Osteoblast (primary cell): ENCODE results near the gene ATXN7L1. TPM values are rescaled to one million over a fixed set of nuclear protein-coding genes. Genes with fewer than 3 reads are reported as not detected.

Source experiments
- DNase-seq: peaks from one replicate; pipeline ENCODE4 v3.0.0; 2011; ENCODE audit warnings: low spot score, mixed read lengths; ENCODE audit not compliant: insufficient read length; ENCODE audit errors: missing footprints
- H2AFZ ChIP-seq: 2 replicates; pipeline ENCODE4 v1.6.0; 2011; ENCODE audit warnings: mild to moderate bottlenecking, low read length
- H3K27ac ChIP-seq: 2 replicates; pipeline ENCODE4 v1.5.1; 2011; ENCODE audit warnings: mild to moderate bottlenecking, low read depth, low read length, moderate library complexity
- H3K27me3 ChIP-seq: 2 replicates; pipeline ENCODE4 v1.6.0; 2012; ENCODE audit warnings: mild to moderate bottlenecking, control low read depth, inconsistent platforms, low read length, moderate library complexity; ENCODE audit not compliant: insufficient read depth
- H3K36me3 ChIP-seq: 2 replicates; pipeline ENCODE4 v1.5.1; 2011; ENCODE audit warnings: mild to moderate bottlenecking, low read length, control low read depth, moderate library complexity; ENCODE audit not compliant: insufficient read depth
- H3K4me1 ChIP-seq: 2 replicates; pipeline ENCODE4 v1.5.1; 2011; ENCODE audit warnings: mild to moderate bottlenecking, low read length, control low read depth, moderate library complexity; ENCODE audit not compliant: insufficient read depth
- H3K4me2 ChIP-seq: 2 replicates; pipeline ENCODE4 v1.6.0; 2011; ENCODE audit warnings: mild to moderate bottlenecking, low read length; ENCODE audit not compliant: insufficient read depth
- H3K4me3 ChIP-seq: fragments of 200-600 bp; sonication (generic); 3 replicates; pipeline ENCODE4 v1.5.1; 2012; ENCODE audit warnings: mild to moderate bottlenecking, low read length, inconsistent platforms; ENCODE audit not compliant: insufficient read depth
- H3K79me2 ChIP-seq: 2 replicates; pipeline ENCODE4 v1.6.0; 2012; ENCODE audit warnings: mild to moderate bottlenecking, low read length, control low read depth, inconsistent platforms; ENCODE audit not compliant: insufficient read depth
- H3K9me3 ChIP-seq: 2 replicates; pipeline ENCODE4 v1.5.1; 2011; ENCODE audit warnings: low read depth, low read length, control low read depth
- H4K20me1 ChIP-seq: 2 replicates; pipeline ENCODE4 v1.6.0; 2012; ENCODE audit warnings: mild to moderate bottlenecking, low read length, control low read depth; ENCODE audit not compliant: insufficient read depth
- total RNA-seq: library from RNA; depleted of rRNA; stranded (reverse); fragments of >200 nt; gene quantifications from 2 replicates; pipeline ENCODE4 v1.2.3, GENCODE V29; 2012
- TF ChIP-seq, protein P1 (sequence below): IDR thresholded peaks from 2 replicates; pipeline ENCODE4 v1.5.1; 2011; ENCODE audit warnings: mild to moderate bottlenecking, low read depth, low read length, moderate library complexity; ENCODE audit errors: extremely low read depth

The ATXN7L1 gene
- total RNA-seq, 1 donor, result 9.0 TPM

DNA sequence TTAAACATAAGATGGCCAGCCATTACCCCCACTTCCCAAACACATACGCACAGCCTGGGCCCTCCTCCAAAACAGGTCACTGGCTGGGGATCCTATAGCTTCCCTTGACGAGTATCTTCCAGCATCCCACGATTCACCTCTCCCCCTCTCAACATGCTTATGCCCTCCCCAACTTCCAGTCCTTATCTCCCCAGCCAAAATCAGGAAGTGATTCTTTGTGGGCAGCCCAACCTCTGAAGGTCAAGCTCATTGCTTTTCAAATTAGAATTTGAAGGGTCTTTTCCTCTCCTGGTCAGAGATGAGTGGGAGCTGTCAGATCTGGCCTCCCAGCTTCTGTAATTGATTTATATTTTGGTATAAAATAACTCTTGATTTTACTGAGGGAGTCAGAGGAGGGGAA is 133.6 kb downstream of the ATXN7L1 start:
- peaks cover 26% of the 10 kb centered on the region for H4K20me1 ChIP-seq
- TF ChIP-seq, protein P1, sequence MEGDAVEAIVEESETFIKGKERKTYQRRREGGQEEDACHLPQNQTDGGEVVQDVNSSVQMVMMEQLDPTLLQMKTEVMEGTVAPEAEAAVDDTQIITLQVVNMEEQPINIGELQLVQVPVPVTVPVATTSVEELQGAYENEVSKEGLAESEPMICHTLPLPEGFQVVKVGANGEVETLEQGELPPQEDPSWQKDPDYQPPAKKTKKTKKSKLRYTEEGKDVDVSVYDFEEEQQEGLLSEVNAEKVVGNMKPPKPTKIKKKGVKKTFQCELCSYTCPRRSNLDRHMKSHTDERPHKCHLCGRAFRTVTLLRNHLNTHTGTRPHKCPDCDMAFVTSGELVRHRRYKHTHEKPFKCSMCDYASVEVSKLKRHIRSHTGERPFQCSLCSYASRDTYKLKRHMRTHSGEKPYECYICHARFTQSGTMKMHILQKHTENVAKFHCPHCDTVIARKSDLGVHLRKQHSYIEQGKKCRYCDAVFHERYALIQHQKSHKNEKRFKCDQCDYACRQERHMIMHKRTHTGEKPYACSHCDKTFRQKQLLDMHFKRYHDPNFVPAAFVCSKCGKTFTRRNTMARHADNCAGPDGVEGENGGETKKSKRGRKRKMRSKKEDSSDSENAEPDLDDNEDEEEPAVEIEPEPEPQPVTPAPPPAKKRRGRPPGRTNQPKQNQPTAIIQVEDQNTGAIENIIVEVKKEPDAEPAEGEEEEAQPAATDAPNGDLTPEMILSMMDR, result no peak
- no peak overlapping the region for H3K4me2 ChIP-seq
- H2AFZ ChIP-seq, result no peak overlapping the region
- H3K27ac ChIP-seq, result no peak overlapping the region
- H3K27me3 ChIP-seq, result no peaks in the 10 kb centered on the region
- no peaks in the 10 kb centered on the region for H3K9me3 ChIP-seq
- H3K36me3 ChIP-seq, result no peaks in the 10 kb centered on the region
- DNase-seq, result peak; percentile 36
- no peaks in the 10 kb centered on the region for H3K79me2 ChIP-seq
- H3K4me1 ChIP-seq, result no peaks in the 10 kb centered on the region
- no peak overlapping the region for H3K4me3 ChIP-seq

DNA sequence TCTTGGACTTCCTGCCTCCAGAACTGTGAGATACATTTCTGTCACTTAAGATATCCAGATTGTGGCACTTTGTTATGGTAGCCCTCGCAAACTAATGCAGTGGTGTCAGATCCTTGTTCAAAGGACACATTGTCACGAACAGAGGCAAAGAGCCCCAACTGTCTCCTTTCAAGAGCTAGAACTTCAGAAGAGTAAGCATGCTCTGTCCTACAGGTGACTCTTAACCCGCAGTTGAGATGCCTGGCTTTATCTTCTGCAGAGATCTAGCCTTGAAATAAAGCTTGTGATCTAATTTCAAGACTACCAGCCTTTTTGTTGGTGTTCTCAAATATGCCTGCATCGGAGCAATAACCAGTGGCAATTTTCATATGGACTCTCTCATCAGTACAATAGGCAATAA is 134.4 kb downstream of the ATXN7L1 start:
- H3K4me1 ChIP-seq, result no peaks in the 10 kb centered on the region
- no peaks in the 10 kb centered on the region for H3K9me3 ChIP-seq
- H3K27ac ChIP-seq, result no peak overlapping the region
- H3K4me2 ChIP-seq, result no peak overlapping the region
- no peak overlapping the region for H2AFZ ChIP-seq
- no peaks in the 10 kb centered on the region for H3K27me3 ChIP-seq
- no peaks in the 10 kb centered on the region for H3K79me2 ChIP-seq
- no peaks in the 10 kb centered on the region for H3K36me3 ChIP-seq
- no peak for DNase-seq
- peaks cover 26% of the 10 kb centered on the region for H4K20me1 ChIP-seq
- H3K4me3 ChIP-seq, result no peak overlapping the region
- TF ChIP-seq, protein P1, result no peak

DNA sequence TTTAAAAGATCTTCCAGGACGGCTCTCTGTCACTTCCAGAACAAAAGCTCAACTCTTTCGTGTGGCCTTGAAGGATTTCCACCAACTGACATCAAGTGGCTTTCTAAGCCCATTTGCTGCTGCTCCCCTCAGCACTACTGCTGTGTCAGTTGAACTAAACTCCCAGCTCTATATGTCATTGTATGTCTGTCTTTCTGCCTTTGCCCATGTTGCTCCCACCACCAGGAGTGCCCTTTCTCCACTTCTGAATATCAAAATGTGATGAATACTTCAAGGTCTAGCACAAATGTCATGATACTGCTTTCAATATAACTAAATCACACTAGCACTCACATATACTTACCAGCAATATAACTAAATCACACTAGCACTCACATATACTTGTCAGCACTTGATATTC is 138.3 kb downstream of the ATXN7L1 start:
- Histone ChIP-seq H3K36me3 (no peaks in the 10 kb centered on the region), H3K4me3 (no peak overlapping the region), H2AFZ (no peak overlapping the region), H3K9me3 (no peaks in the 10 kb centered on the region), H3K27ac (no peak overlapping the region), H3K79me2 (no peaks in the 10 kb centered on the region), H3K4me2 (no peak overlapping the region), H3K4me1 (no peaks in the 10 kb centered on the region), H3K27me3 (no peaks in the 10 kb centered on the region), H4K20me1 (peaks cover 20% of the 10 kb centered on the region)
- TF ChIP-seq, protein P1, result no peak
- DNase-seq, result no peak

DNA sequence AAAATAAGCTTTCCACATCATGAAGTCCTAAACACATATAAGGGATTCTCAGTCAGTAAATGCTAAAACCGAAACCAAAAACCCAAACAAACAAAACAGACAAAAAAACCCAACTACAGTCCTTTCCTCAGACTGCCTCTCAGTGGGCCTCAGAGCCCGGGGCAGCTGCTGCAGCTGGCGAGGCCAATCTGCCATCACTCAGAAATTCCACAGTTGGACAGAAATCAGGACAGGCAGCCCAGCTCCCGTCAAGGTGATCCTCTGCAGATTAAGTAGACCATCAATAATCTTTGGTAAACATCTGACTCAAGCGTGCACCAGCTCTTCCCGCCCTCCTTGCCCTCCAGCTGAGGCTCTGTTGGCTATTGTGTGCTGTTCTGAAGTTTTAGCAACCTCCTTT is 142.2 kb downstream of the ATXN7L1 start:
- H3K4me2 ChIP-seq, result peak overlapping the region; percentile 28
- peaks cover 16% of the 10 kb centered on the region for H4K20me1 ChIP-seq
- no peak overlapping the region for H3K4me3 ChIP-seq
- no peak overlapping the region for H3K27ac ChIP-seq
- H3K9me3 ChIP-seq, result no peaks in the 10 kb centered on the region
- H2AFZ ChIP-seq, result no peak overlapping the region
- DNase-seq, result no peak
- TF ChIP-seq, protein P1, result no peak
- H3K4me1 ChIP-seq, result no peaks in the 10 kb centered on the region
- H3K36me3 ChIP-seq, result no peaks in the 10 kb centered on the region
- H3K27me3 ChIP-seq, result no peaks in the 10 kb centered on the region
- H3K79me2 ChIP-seq, result no peaks in the 10 kb centered on the region
